ENCODE results near the gene CHMP4A.

Gene CHMP4A

DNA sequence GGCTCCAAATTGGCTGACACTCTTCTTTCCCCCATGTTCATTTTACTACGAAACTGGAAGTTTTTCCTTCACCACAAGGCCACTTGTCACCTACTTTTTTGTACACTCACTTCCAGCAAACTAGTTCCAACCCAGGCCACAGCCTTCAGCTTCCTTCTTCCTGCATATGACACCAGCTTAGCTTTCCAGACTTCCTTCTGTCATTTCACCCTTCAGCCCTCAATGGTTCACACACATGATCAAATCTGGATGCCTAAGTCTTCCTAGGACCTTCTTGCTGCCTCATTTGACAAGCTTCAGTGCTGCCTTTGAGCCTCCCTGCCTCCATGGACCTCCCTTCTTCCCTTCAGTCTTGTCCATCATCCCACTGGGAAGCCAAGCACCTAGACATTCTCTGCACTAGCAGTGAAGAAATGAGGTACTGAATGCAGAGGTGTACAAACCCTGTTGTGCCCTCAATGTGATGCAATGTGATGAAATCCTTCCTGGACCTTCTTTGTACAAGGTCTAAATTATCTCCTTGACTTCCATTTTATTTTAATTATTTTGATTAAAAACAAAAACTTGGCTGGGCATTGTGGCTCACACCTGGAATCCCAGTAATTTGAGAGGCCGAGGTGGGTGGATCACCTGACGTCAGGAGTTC lies 45.7 kb downstream of the CHMP4A start:
- DNase-seq (ENCODE audit: extremely low spot score) = no peak
- ChIA-PET CTCF (no interaction called here), POLR2A (no interaction called here)
- TF ChIP-seq ZNF384 (IDR thresholded peaks at IDR 0.05) = no peak
- TF ChIP-seq ELF4 (IDR thresholded peaks at IDR 0.05) = no peak
- TF ChIP-seq FOXK2 (IDR thresholded peaks at IDR 0.05) = no peak
- no peak for TF ChIP-seq BHLHE40 (IDR thresholded peaks at IDR 0.05; ENCODE audit: borderline replicate concordance)
- TF ChIP-seq FOXA1 (IDR thresholded peaks at IDR 0.05) = no peak
- no peak for TF ChIP-seq L3MBTL2 (conservative IDR thresholded peaks at IDR 0.05)
- TF ChIP-seq CTBP1 (IDR thresholded peaks at IDR 0.05; ENCODE audit: borderline replicate concordance) = no peak

DNA sequence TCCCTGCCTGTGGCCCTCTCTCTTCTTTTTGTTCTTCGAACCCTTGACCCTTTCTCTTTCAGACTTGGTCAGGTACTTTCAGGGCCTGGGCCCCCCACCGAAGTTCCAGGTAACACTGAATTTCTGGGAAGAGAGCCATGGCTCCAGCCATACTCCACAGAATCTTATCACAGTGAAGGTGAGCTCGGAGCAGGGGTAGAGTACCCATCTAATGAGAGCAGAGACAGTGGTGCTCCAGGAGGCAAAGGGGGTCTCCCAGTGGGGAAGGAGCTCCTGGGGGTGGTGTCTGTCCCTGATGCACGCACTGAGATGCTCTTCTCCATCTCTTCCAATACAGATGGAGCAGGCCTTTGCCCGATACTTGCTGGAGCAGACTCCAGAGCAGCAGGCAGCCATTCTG lies 47.5 kb downstream of the CHMP4A start:
- CTCF ChIA-PET = no interaction called here
- TF ChIP-seq ELF4 (IDR thresholded peaks at IDR 0.05) (no peak), TARDBP (IDR thresholded peaks at IDR 0.05) (no peak), L3MBTL2 (conservative IDR thresholded peaks at IDR 0.05) (no peak), HDGF (IDR thresholded peaks at IDR 0.05; ENCODE audit: borderline replicate concordance) (no peak), LEF1 (IDR thresholded peaks at IDR 0.05; ENCODE audit: borderline replicate concordance) (no peak), FOXK2 (IDR thresholded peaks at IDR 0.05) (no peak), CTBP1 (IDR thresholded peaks at IDR 0.05; ENCODE audit: borderline replicate concordance) (no peak), ZNF384 (IDR thresholded peaks at IDR 0.05) (no peak), BHLHE40 (IDR thresholded peaks at IDR 0.05; ENCODE audit: borderline replicate concordance) (no peak), ARNT (IDR thresholded peaks at IDR 0.05) (no peak), SP1 (IDR thresholded peaks at IDR 0.05) (no peak), NFRKB (IDR thresholded peaks at IDR 0.05) (no peak), FOXM1 (IDR thresholded peaks at IDR 0.05; ENCODE audit: borderline replicate concordance) (no peak), SUZ12 (IDR thresholded peaks at IDR 0.05) (no peak), FOXA1 (IDR thresholded peaks at IDR 0.05) (no peak)
- TF ChIP-seq, protein P1, sequence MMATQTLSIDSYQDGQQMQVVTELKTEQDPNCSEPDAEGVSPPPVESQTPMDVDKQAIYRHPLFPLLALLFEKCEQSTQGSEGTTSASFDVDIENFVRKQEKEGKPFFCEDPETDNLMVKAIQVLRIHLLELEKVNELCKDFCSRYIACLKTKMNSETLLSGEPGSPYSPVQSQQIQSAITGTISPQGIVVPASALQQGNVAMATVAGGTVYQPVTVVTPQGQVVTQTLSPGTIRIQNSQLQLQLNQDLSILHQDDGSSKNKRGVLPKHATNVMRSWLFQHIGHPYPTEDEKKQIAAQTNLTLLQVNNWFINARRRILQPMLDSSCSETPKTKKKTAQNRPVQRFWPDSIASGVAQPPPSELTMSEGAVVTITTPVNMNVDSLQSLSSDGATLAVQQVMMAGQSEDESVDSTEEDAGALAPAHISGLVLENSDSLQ (IDR thresholded peaks at IDR 0.05) = no peak
- DNase-seq (ENCODE audit: extremely low spot score) = no peak
- POLR2A ChIA-PET = interaction anchor here (0.5 kb wide), 1 partner anchor 25 kb away, joined by 3 read pairs; no protein-coding TSS in a partner anchor

DNA sequence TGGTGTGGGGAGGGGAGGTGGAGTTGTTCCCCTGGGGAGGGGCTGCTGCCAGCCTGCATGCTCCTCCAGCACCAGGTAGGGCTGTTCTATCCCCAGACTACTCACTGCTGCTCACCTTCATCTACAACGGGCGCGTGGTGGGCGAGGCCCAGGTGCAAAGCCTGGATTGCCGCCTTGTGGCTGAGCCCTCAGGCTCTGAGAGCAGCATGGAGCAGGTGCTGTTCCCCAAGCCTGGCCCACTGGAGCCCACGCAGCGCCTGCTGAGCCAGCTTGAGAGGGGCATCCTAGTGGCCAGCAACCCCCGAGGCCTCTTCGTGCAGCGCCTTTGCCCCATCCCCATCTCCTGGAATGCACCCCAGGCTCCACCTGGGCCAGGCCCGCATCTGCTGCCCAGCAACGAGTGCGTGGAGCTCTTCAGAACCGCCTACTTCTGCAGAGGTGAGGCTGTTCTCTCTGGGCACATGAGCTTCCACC lies 48.7 kb downstream of the CHMP4A start:
- TF ChIP-seq ELF4 (IDR thresholded peaks at IDR 0.05) = no peak
- TF ChIP-seq FOXA1 (IDR thresholded peaks at IDR 0.05) = no peak
- TF ChIP-seq, protein P1 (IDR thresholded peaks at IDR 0.05) = no peak
- ChIA-PET POLR2A (interaction anchor here (1.1 to 1.6 kb wide), 2 partner anchors 23 to 50 kb away, joined by 3 to 5 read pairs; partner anchors contain the start of genes DCAF11, EMC9 and NRL), CTCF (no interaction called here)
- DNase-seq (ENCODE audit: extremely low spot score) = no peak

DNA sequence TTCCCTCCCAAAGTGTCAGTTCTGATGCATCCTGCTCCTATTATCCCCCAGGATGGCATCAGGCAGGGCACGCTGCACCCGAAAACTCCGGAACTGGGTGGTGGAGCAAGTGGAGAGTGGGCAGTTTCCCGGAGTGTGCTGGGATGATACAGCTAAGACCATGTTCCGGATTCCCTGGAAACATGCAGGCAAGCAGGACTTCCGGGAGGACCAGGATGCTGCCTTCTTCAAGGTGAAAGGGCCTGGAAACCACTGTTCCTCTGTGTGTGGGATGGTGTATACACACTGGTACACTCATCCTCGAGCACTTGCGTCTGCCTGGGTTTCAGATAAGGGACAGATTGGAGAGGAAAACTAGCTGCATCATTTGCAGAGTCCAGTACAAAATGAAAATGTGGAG lies 51.2 kb downstream of the CHMP4A start:
- TF ChIP-seq CTBP1 (IDR thresholded peaks at IDR 0.05; ENCODE audit: borderline replicate concordance) = no peak
- TF ChIP-seq SP1 (IDR thresholded peaks at IDR 0.05) = no peak
- TF ChIP-seq ARNT (IDR thresholded peaks at IDR 0.05) = no peak
- TF ChIP-seq BHLHE40 (IDR thresholded peaks at IDR 0.05; ENCODE audit: borderline replicate concordance) = no peak
- TF ChIP-seq, protein P1 (IDR thresholded peaks at IDR 0.05) = no peak
- TF ChIP-seq TARDBP (IDR thresholded peaks at IDR 0.05) = no peak
- TF ChIP-seq NFRKB (IDR thresholded peaks at IDR 0.05) = no peak
- TF ChIP-seq ZNF384 (IDR thresholded peaks at IDR 0.05) = no peak
- TF ChIP-seq HDGF (IDR thresholded peaks at IDR 0.05; ENCODE audit: borderline replicate concordance) = no peak
- no peak for TF ChIP-seq FOXK2 (IDR thresholded peaks at IDR 0.05)
- TF ChIP-seq LEF1 (IDR thresholded peaks at IDR 0.05; ENCODE audit: borderline replicate concordance) = no peak
- no peak for TF ChIP-seq ELF4 (IDR thresholded peaks at IDR 0.05)
- TF ChIP-seq L3MBTL2 (conservative IDR thresholded peaks at IDR 0.05) = no peak
- no peak for TF ChIP-seq FOXM1 (IDR thresholded peaks at IDR 0.05; ENCODE audit: borderline replicate concordance)
- TF ChIP-seq SUZ12 (IDR thresholded peaks at IDR 0.05) = no peak
- ChIA-PET POLR2A (interaction anchor here (1.0 to 2.9 kb wide), 9 partner anchors 11 to 80 kb away, joined by 3 to 26 read pairs (median 13); partner anchors contain the start of genes DCAF11, EMC9, NRL and PCK2), CTCF (interaction anchor here (0.9 to 1.3 kb wide), 5 partner anchors 11 to 81 kb away, joined by 3 to 10 read pairs (median 4); no protein-coding TSS in a partner anchor)
- no peak for DNase-seq (ENCODE audit: extremely low spot score)

DNA sequence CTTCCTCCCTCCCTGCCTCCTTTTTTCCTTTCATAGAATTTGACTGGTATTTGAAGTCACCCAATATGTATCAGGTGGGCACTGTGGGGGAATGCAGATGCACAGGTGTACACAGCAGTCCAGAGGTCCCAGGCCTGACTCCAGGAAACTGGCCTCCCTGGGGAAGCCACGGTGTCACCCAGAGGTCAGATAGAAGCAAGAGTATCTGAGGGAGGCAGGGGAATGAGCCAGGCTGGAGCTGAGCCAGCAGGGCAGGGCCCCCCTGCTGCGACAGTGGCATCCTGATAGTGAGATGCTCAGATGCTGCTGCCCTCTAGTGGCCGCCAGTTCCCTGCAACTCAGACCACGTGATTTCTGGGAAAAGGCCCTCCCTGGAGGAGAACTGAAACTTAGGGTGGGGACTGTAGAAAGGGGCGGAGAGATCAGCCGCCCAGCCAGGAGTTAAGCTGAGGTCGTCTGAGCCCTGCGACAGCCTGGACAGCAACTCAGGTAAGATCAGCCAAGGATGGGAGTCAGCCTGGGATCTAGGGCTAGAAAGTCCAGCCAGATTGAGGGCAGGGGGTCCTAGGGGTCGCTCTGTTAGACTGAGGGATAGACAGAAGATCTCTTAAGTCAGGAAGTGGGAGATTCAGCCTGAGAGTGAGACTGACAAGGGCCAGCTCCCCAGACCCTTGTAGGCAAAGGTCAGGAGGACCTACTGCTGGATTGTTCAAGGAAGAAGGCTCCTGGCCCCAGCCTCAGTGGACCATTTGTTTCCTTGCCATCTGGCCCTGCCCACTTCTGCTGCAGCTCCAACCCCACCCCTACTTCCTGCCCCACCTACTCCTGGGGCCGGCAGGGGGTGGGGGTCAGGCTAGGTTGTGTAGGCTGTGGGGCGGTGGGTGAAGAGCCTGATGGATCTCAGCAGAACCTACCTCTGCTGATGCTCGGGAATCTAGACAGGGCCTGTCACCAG lies 52.2 kb downstream of the CHMP4A start, which contains the start of gene IRF9:
TSS of gene IRF9 (plus strand) at position 416 of the 955 bp plus-strand sequence. CDS start 880 bp downstream, outside the sequence.
- POLR2A ChIA-PET = interaction anchor here (0.8 to 2.9 kb wide), 17 partner anchors 9 to 103 kb away, joined by 3 to 26 read pairs (median 7); partner anchors contain the start of genes CHMP4A, DCAF11, EMC9 and IPO4
- CTCF ChIA-PET = interaction anchor here (0.6 to 2.3 kb wide), 29 partner anchors 11 to 149 kb away, joined by 3 to 24 read pairs (median 4); partner anchors contain the start of genes CARMIL3, CIDEB, DCAF11 and EMC9

More for the DNA sequence above, 52.2 kb downstream of the CHMP4A start, which contains the start of gene IRF9:
- peak; percentile 62; the same call in 1 of the 2 replicates for TF ChIP-seq HDGF (IDR thresholded peaks at IDR 0.05; ENCODE audit: borderline replicate concordance)
- TF ChIP-seq CTBP1 (IDR thresholded peaks at IDR 0.05; ENCODE audit: borderline replicate concordance) = peak; percentile 71
- no peak for TF ChIP-seq FOXA1 (IDR thresholded peaks at IDR 0.05)
- no peak for TF ChIP-seq L3MBTL2 (conservative IDR thresholded peaks at IDR 0.05)
- DNase-seq (ENCODE audit: extremely low spot score) = peak; percentile 92
